ENCODE data around the gene ZNF277.

Gene ZNF277

DNA sequence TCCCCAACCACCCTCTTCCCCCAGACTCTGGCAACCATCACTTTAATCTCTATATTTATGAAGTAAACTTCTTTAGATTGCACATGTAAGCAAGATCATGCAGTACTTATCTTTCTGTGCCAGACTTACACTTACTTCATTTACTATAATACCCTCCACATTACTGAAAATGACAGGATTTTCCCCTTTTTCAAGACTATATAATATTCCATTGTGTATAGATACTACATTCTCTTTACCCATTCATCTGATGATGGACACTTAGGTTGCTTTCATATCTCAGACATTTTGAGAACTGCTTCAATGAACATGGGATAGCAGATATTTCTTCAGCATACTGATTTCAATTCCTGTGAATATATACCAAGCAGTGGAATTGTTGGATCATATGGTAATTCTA is 4.7 kb upstream of the ZNF277 start:
- H3K27me3 ChIP-seq (ENCODE audit: insufficient read depth, low read depth) = no peaks in the 10 kb centered on the region
- H3K79me2 ChIP-seq (ENCODE audit: insufficient read depth, low read depth) = peaks cover 2% of the 10 kb centered on the region; the same call in 1 of the 2 replicates
- H3K4me1 ChIP-seq (ENCODE audit: low read depth, poor library complexity, severe bottlenecking) = peaks cover 14% of the 10 kb centered on the region
- H4K20me1 ChIP-seq (ENCODE audit: insufficient read depth) = no peaks in the 10 kb centered on the region
- H3K27ac ChIP-seq = no peak overlapping the region
- no peak overlapping the region for H3K4me2 ChIP-seq
- no peak overlapping the region for H3K9ac ChIP-seq
- no peak overlapping the region for H3K4me3 ChIP-seq (IDR thresholded peaks at IDR 0.05; ENCODE audit: insufficient read depth, low read depth, low read length)
- TF ChIP-seq, protein P1, sequence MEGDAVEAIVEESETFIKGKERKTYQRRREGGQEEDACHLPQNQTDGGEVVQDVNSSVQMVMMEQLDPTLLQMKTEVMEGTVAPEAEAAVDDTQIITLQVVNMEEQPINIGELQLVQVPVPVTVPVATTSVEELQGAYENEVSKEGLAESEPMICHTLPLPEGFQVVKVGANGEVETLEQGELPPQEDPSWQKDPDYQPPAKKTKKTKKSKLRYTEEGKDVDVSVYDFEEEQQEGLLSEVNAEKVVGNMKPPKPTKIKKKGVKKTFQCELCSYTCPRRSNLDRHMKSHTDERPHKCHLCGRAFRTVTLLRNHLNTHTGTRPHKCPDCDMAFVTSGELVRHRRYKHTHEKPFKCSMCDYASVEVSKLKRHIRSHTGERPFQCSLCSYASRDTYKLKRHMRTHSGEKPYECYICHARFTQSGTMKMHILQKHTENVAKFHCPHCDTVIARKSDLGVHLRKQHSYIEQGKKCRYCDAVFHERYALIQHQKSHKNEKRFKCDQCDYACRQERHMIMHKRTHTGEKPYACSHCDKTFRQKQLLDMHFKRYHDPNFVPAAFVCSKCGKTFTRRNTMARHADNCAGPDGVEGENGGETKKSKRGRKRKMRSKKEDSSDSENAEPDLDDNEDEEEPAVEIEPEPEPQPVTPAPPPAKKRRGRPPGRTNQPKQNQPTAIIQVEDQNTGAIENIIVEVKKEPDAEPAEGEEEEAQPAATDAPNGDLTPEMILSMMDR (conservative IDR thresholded peaks at IDR 0.05; ENCODE audit: low read depth, low read length) = no peak
- H2AFZ ChIP-seq (ENCODE audit: low read depth) = no peak overlapping the region
- no peaks in the 10 kb centered on the region for H3K36me3 ChIP-seq (ENCODE audit: insufficient read depth)

- Histone ChIP-seq H3K9ac (no peak overlapping the region), H3K27ac (no peak overlapping the region), H3K4me1 (ENCODE audit: low read depth, poor library complexity, severe bottlenecking) (peaks cover 18% of the 10 kb centered on the region), H4K20me1 (ENCODE audit: insufficient read depth) (no peaks in the 10 kb centered on the region), H3K4me2 (no peak overlapping the region), H3K79me2 (ENCODE audit: insufficient read depth, low read depth) (peaks cover 11% of the 10 kb centered on the region), H3K27me3 (ENCODE audit: insufficient read depth, low read depth) (no peaks in the 10 kb centered on the region), H2AFZ (ENCODE audit: low read depth) (no peak overlapping the region), H3K36me3 (ENCODE audit: insufficient read depth) (no peaks in the 10 kb centered on the region), H3K4me3 (IDR thresholded peaks at IDR 0.05; ENCODE audit: insufficient read depth, low read depth, low read length) (no peak overlapping the region)
- TF ChIP-seq, protein P1 (conservative IDR thresholded peaks at IDR 0.05; ENCODE audit: low read depth, low read length) = no peak
Measured at GRCh38 chr7:112202816-112203215, 3.7 kb upstream of the ZNF277 start.

GRCh38 chr7:112203365-112203739 is 3.1 kb upstream of the ZNF277 start:
- no peak overlapping the region for H3K9ac ChIP-seq
- H3K4me2 ChIP-seq = no peak overlapping the region; the same call in 1 of the 2 replicates
- no peak overlapping the region for H3K27ac ChIP-seq
- no peaks in the 10 kb centered on the region for H3K36me3 ChIP-seq (ENCODE audit: insufficient read depth)
- no peak overlapping the region for H2AFZ ChIP-seq (ENCODE audit: low read depth)
- no peak overlapping the region for H3K4me3 ChIP-seq (IDR thresholded peaks at IDR 0.05; ENCODE audit: insufficient read depth, low read depth, low read length)
- H3K4me1 ChIP-seq (ENCODE audit: low read depth, poor library complexity, severe bottlenecking) = peaks cover 21% of the 10 kb centered on the region
- TF ChIP-seq, protein P1 (conservative IDR thresholded peaks at IDR 0.05; ENCODE audit: low read depth, low read length) = no peak
- no peaks in the 10 kb centered on the region for H3K27me3 ChIP-seq (ENCODE audit: insufficient read depth, low read depth)
- H4K20me1 ChIP-seq (ENCODE audit: insufficient read depth) = no peaks in the 10 kb centered on the region
- peaks cover 15% of the 10 kb centered on the region for H3K79me2 ChIP-seq (ENCODE audit: insufficient read depth, low read depth)

GRCh38 chr7:112204499-112205342 is 1.8 kb upstream of the ZNF277 start:
- peak overlapping the region; percentile 81 for H3K4me2 ChIP-seq
- peaks cover 28% of the 10 kb centered on the region for H3K79me2 ChIP-seq (ENCODE audit: insufficient read depth, low read depth)
- no peaks in the 10 kb centered on the region for H4K20me1 ChIP-seq (ENCODE audit: insufficient read depth)
- TF ChIP-seq, protein P1 (conservative IDR thresholded peaks at IDR 0.05; ENCODE audit: low read depth, low read length) = no peak
- H3K27me3 ChIP-seq (ENCODE audit: insufficient read depth, low read depth) = no peaks in the 10 kb centered on the region
- H3K36me3 ChIP-seq (ENCODE audit: insufficient read depth) = no peaks in the 10 kb centered on the region
- H2AFZ ChIP-seq (ENCODE audit: low read depth) = peak overlapping the region; percentile 97
- H3K4me1 ChIP-seq (ENCODE audit: low read depth, poor library complexity, severe bottlenecking) = peaks cover 21% of the 10 kb centered on the region
- no peak overlapping the region for H3K27ac ChIP-seq
- peak overlapping the region; percentile 70; the same call in 1 of the 2 replicates for H3K9ac ChIP-seq
- H3K4me3 ChIP-seq (IDR thresholded peaks at IDR 0.05; ENCODE audit: insufficient read depth, low read depth, low read length) = no peak overlapping the region

Data from KMS-11 (cell line).